GM12875 (cell line): ENCODE results near the gene FERMT3.
A peak's percentile ranks its signal among the peaks of the same experiment; 100 is the strongest.

Source experiments
- H3K4me3 ChIP-seq: one replicate; pipeline ENCODE4 v1.5.1; 2011; ENCODE audit warnings: low read depth, low read length, control low read depth
- CTCF ChIP-seq: IDR thresholded peaks from 2 replicates; pipeline ENCODE4 v1.5.1; 2011; ENCODE audit warnings: low read depth, mild to moderate bottlenecking, control low read depth, inconsistent platforms, low read length, moderate library complexity, borderline replicate concordance; ENCODE audit not compliant: insufficient read depth

Gene FERMT3

GRCh38 chr11:64232182-64232966 lies 25.9 kb downstream of the FERMT3 start:
- no peak for TF ChIP-seq CTCF
- H3K4me3 ChIP-seq, result no peak overlapping the region

- TF ChIP-seq CTCF, result no peak
- no peak overlapping the region for H3K4me3 ChIP-seq
Observed at GRCh38 chr11:64232967-64233315, 26.4 kb downstream of the FERMT3 start.

DNA sequence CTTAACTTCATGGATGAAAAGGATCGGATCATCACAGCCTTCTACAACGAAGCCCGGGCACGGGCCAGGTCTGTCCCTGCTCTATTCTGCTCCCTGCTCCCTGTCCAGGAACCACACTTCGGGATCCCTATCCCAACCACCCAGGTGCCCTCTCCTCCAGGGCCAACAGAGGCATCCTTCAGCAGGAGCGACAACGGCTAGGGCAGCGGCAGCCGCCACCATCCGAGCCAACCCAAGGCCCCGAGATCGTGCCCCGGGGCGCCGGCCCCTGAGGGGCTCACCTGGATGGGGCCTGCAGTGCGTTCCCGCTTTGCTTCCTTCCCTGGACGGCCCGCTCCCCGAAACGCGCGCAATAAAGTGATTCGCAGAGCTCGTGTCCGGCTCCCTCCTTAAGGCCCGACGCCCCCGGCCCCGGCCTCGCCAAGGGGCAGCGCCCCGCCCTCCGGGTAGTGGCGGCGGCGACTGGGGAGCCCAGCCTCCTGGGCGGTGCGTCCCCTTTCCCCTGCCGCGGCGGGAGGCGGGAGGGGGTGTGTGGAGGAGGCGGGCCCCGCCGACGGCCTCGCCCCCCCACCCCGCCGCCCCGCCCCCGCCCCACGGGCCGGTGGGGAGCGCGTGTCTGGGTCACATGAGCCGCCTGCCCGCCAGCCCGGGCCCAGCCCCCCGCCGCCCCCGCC lies 27.5 kb downstream of the FERMT3 start, which contains the start of gene VEGFB:
TSS of gene VEGFB (plus strand) at position 672 of the 674 bp plus-strand sequence. CDS start 250 bp downstream, outside the sequence.
- TF ChIP-seq CTCF, result no peak
- H3K4me3 ChIP-seq, result peak within 1 kb of the TSS; percentile 65

DNA sequence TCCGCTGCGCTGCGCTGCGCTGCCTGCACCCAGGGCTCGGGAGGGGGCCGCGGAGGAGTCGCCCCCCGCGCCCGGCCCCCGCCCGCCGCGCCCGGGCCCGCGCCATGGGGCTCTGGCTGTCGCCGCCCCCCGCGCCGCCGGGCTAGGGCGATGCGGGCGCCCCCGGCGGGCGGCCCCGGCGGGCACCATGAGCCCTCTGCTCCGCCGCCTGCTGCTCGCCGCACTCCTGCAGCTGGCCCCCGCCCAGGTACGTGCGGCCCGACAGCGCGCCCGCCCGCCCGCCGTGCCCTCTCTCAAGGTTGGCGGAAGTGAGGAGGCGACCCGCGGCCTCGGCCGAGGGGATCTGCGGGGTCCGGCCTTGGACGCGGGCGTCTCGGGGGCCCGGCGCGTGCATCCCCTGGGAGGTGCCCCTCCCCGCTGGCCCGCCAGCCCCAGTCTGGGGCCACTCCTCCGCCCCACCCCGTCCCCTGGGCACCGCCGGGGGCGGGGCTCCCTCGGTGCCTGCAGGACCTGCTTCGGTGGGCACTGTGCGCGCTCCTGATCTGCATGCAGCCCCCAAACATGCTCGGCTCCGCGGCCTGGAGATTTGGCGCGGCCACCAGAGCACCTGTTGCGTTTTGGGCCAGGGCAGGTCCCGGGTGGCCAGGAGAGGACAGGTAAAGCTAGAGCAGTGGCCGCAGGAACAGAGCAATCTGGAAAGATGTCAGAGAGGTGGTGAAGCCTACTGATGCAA lies 28.3 kb downstream of the FERMT3 start:
- no peak for TF ChIP-seq CTCF
- peak overlapping the region; percentile 65 for H3K4me3 ChIP-seq

DNA sequence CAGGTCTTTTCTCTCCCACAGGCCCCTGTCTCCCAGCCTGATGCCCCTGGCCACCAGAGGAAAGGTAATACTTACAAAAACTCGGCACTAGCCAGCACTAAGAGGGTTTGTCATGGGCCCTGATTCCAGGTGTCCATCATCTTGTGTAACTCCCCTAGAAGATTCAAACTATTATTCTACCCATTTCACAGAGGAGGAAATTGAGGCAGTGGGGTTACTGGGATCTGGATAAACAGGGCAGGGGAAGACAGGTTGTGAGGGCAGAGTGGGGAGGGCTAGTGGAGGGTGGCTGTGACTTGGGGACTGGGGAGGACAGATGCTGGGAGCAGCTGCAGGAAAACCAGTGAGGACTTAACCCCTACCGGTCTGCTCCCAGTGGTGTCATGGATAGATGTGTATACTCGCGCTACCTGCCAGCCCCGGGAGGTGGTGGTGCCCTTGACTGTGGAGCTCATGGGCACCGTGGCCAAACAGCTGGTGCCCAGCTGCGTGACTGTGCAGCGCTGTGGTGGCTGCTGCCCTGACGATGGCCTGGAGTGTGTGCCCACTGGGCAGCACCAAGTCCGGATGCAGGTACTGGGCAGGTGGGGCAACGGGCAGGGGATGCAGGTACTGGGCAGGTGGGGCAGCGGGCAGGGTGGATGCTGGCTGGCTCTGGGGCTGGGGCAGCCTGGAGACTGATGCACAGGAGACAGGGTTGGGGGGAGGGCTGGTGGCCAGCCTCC lies 29.1 kb downstream of the FERMT3 start:
- peak overlapping the region; percentile 65 for H3K4me3 ChIP-seq
- no peak for TF ChIP-seq CTCF

DNA sequence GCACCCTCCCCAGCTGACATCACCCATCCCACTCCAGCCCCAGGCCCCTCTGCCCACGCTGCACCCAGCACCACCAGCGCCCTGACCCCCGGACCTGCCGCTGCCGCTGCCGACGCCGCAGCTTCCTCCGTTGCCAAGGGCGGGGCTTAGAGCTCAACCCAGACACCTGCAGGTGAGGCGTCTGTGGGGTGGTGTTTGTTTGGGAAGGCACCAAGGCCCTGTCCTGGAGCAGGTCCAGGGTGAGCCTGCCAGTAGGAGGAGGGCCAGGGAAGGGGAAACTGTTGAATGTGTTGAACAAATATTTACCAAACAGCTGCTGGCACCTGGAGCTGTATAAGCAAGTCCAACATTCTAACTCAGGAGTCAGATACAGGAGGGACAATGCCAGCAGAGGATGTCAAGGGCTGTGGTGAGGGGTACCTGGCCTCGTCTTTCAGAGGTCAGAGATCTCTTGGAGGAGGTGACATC lies 31.0 kb downstream of the FERMT3 start:
- no peak for TF ChIP-seq CTCF
- no peak overlapping the region for H3K4me3 ChIP-seq
